Retinal pigment epithelial cell (primary cell): Measurements from ENCODE around the gene NUCKS1.

Experiments
- DNase-seq: peaks from one replicate; pipeline ENCODE4 v3.0.0-alpha.2; 2010; ENCODE audit warnings: low read depth
- H3K4me3 ChIP-seq: 2 replicates; pipeline ENCODE4 v1.5.1; 2011; ENCODE audit warnings: mild to moderate bottlenecking, low read length, control low read depth, moderate library complexity
- CTCF ChIP-seq: conservative IDR thresholded peaks from 2 replicates; pipeline ENCODE4 v1.5.1; 2011; ENCODE audit warnings: low read depth, low read length, control low read depth, inconsistent platforms

The NUCKS1 gene

GRCh38 chr1:205748403-205749233 lies 1.4 kb downstream of the NUCKS1 start:
- peak; percentile 28 for DNase-seq
- TF ChIP-seq CTCF = no peak
- H3K4me3 ChIP-seq = peak overlapping the region; percentile 98

GRCh38 chr1:205746757-205747412 lies 3.1 kb downstream of the NUCKS1 start:
- H3K4me3 ChIP-seq = peak overlapping the region; percentile 98
- TF ChIP-seq CTCF = no peak
- DNase-seq = no peak

GRCh38 chr1:205744403-205744802 lies 5.6 kb downstream of the NUCKS1 start:
- DNase-seq = no peak
- H3K4me3 ChIP-seq = no peak overlapping the region
- TF ChIP-seq CTCF = no peak

GRCh38 chr1:205743977-205744376 lies 6.0 kb downstream of the NUCKS1 start:
- no peak for TF ChIP-seq CTCF
- DNase-seq = no peak
- no peak overlapping the region for H3K4me3 ChIP-seq

- TF ChIP-seq CTCF = no peak
- no peak for DNase-seq
Observed at GRCh38 chr1:205741681-205742080, 8.3 kb downstream of the NUCKS1 start.

GRCh38 chr1:205739348-205740160 lies 10.4 kb downstream of the NUCKS1 start:
- no peak for DNase-seq
- no peak for TF ChIP-seq CTCF

More at GRCh38 chr1:205741681-205742080, 8.3 kb downstream of the NUCKS1 start:
- no peak overlapping the region for H3K4me3 ChIP-seq

More at GRCh38 chr1:205739348-205740160, 10.4 kb downstream of the NUCKS1 start:
- H3K4me3 ChIP-seq = no peak overlapping the region
